Activated CD4-positive, alpha-beta T cell treated with anti-CD3 and anti-CD28 coated beads, Interleukin-10, Interleukin-2, amounts not matched to agents 100 ng/mL and 50 ng/mL, durations not matched to agents 16 hours and 8 hours (primary cell): ENCODE results near the gene METTL14.

Experiments
- DNase-seq: peaks from one replicate; pipeline ENCODE4 v3.0.0-alpha.2; 2020

Gene METTL14

GRCh38 chr4:118760493-118760892 is 75.3 kb downstream of the METTL14 start:
- no peak for DNase-seq

GRCh38 chr4:118761397-118762016 is 76.3 kb downstream of the METTL14 start:
- DNase-seq, result no peak

GRCh38 chr4:118762155-118762554 is 77.0 kb downstream of the METTL14 start:
- DNase-seq, result no peak

- DNase-seq, result no peak
Measured at GRCh38 chr4:118762730-118763477, 77.7 kb downstream of the METTL14 start.
